ENCODE measurements around the gene SAFB2. TPM values are rescaled to one million over a fixed set of nuclear protein-coding genes. Genes with fewer than 3 reads are reported as not detected.

The SAFB2 gene
- total RNA-seq, 1 experiment from 2014 or later = 10.9 TPM

Small RNA genes within 50 kb of the gene (small RNA-seq; reads per million reads assigned to genes)
- gene SNRPEP4 = 0 to 0.43 reads per million in 2 experiments

Other genes starting within 250 kb of the SAFB2 start
- not detected in 2 replicates for gene ZNRF4, start 167.4 kb downstream of the SAFB2 start, total RNA-seq (2014; rRNA removed; shearing (Covaris generic))
- gene TINCR, start 54.8 kb downstream of the SAFB2 start, total RNA-seq (2014; rRNA removed; shearing (Covaris generic)) = 4.9 TPM in 2 replicates
- gene SAFB, start 307 bp upstream of the SAFB2 start, total RNA-seq (2014; rRNA removed; shearing (Covaris generic)) = 16.7 and 27.5 TPM in 2 replicates
- gene MICOS13, start 57.7 kb upstream of the SAFB2 start, total RNA-seq (2014; rRNA removed; shearing (Covaris generic)) = 86.1 and 115 TPM in 2 replicates
- 4.4 and 5.5 TPM in 2 replicates for gene HSD11B1L, start 58.3 kb upstream of the SAFB2 start, total RNA-seq (2014; rRNA removed; shearing (Covaris generic))
- 613 and 661 TPM in 2 replicates for gene RPL36, start 67.5 kb upstream of the SAFB2 start, total RNA-seq (2014; rRNA removed; shearing (Covaris generic))
- 83.2 and 91.1 TPM in 2 replicates for gene LONP1, start 97.4 kb upstream of the SAFB2 start, total RNA-seq (2014; rRNA removed; shearing (Covaris generic))
- not detected in 2 replicates for gene CATSPERD, start 97.9 kb upstream of the SAFB2 start, total RNA-seq (2014; rRNA removed; shearing (Covaris generic))
- 2.0 and 3.1 TPM in 2 replicates for gene PRR22, start 162.0 kb upstream of the SAFB2 start, total RNA-seq (2014; rRNA removed; shearing (Covaris generic))
- 51.6 and 52.9 TPM in 2 replicates for gene DUS3L, start 168.4 kb upstream of the SAFB2 start, total RNA-seq (2014; rRNA removed; shearing (Covaris generic))
- 2.7 and 4.8 TPM in 2 replicates for gene NRTN, start 182.3 kb upstream of the SAFB2 start, total RNA-seq (2014; rRNA removed; shearing (Covaris generic))
- gene FUT6, start 216.9 kb upstream of the SAFB2 start, total RNA-seq (2014; rRNA removed; shearing (Covaris generic)) = not detected in 2 replicates
- gene FUT3, start 228.7 kb upstream of the SAFB2 start, total RNA-seq (2014; rRNA removed; shearing (Covaris generic)) = 3.0 and 3.3 TPM in 2 replicates
- gene FUT5, start 247.8 kb upstream of the SAFB2 start, total RNA-seq (2014; rRNA removed; shearing (Covaris generic)) = not detected in 2 replicates

Data from SK-MEL-5 (cell line).